OCI-M1 (cell line): ENCODE measurements around the gene STK24.
A peak's percentile ranks its signal among the peaks of the same experiment; 100 is the strongest.
"Not testable (repeated sequence)": the region's sequence is repeated elsewhere in the genome, so short reads cannot be mapped to it uniquely, and the experiment has no call there.

ENCODE experiments used
- DNase-seq: peaks from one replicate; lab custom pipeline; 2025; lab: John Stamatoyannopoulos, UW

Gene STK24

DNA sequence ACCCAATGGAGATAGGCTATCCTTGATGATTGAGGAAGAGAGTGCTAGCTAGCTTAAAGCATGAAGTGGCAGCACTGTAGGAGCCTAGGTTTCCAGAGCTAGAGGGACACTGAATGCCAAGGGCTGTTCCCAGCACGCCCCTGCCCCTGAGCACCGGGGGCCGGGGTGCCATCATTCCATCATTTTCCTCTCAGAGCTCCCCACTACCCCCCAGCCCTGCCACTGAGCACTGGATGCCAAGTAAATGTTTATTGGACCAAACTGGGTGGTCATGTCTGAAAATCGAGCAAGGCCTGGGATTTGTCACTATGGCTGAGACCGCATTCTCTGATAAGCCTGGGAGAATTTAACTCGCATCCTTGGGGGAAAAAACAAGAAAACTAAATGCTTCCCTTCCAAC, 142.8 kb downstream of the STK24 start:
- no peak for DNase-seq

DNA sequence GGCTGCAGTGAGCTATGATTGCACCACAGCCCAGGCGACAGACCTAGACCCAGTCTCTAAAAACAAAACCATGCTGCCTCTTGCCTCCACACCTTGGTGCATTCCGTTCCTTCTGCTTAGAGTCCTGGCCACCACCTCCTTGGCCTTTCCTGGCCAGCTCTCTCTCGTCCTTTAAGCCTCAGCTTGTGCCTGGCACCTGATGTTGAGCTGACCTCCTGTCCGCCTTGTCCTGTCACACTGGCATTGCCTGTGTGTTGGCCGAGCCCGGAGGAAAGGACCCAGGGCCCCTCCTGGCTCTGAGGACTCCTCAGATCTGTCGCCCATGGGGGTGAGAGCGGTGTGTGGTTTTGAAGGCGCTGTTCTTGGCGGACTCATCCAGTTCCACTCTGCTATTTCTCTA, 143.3 kb downstream of the STK24 start:
- DNase-seq, result no peak

DNA sequence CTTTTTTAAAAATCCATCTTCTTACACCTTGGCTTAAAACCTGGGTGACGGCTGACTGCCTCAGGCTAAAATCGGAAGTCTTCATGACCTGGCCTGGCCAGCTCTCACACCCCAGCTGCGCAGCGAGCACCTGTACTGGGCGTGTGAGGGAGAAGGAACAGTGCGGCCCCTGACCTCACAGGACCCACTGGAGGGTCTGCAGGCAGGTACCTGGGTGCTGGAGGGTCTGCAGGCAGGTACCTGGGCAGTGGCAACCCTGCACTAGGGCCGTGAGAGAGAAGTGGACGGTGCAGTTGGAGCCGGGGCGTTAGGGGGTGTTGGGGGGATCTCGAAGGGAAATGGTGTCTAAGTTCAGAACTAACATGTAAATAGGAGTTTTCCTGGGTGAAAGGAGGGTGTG, 144.3 kb downstream of the STK24 start:
- DNase-seq, result no peak

DNA sequence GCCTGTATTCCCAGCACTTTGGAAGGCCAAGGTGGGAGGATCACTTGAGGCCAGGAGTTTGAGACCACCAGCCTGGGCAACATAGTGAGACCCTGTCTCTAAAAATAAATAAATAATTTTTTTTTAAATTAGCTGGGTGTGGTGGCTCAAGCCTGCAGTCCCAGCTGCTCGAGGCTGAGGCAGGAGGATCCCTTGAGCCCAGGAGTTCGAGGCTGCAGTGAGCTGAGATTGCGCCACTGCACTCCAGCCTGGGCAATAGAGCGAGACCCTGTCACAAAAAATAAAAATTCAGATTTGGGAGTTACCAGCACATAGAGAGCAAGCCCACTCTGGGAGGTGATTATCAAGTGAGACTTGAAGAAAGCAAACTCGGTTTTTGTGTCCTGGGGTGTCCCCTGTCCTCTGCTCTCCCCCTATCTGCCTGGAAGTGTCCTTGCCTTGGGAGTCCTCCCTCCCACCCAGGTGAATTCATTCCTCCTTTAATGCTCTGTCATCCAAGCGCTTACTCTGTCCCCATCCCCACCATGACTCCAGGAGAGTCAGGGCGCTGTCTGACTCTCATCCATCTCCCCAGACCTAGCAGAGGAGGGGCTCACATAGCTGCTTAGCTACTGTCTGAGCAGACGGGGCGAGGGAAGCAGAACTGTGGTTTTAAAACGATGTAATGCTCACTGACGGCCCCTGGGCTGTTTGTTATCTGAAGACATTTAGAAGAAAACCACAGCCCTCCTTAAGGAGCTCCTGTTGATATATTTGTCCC, 146.8 kb downstream of the STK24 start:
- DNase-seq, result peak; percentile 22

DNA sequence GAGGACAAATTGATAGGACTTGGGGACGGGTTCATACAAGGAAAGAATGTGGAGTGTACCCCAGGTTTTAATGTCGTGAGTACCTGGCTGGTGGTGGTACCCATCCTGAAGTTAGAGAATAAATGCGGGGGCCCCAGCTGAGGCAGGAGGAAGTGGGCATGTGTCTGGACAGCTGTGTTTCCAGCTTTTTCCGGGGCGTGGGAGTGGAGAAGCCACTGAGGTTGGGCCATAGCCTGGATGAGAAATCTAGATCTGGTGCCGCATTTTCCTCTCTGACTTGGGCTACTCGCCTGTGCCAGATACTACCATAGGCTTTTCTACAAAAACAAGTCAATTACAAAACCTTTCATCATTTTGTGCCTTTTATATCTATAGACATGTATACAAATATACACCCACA, 147.4 kb downstream of the STK24 start:
- no peak for DNase-seq

DNA sequence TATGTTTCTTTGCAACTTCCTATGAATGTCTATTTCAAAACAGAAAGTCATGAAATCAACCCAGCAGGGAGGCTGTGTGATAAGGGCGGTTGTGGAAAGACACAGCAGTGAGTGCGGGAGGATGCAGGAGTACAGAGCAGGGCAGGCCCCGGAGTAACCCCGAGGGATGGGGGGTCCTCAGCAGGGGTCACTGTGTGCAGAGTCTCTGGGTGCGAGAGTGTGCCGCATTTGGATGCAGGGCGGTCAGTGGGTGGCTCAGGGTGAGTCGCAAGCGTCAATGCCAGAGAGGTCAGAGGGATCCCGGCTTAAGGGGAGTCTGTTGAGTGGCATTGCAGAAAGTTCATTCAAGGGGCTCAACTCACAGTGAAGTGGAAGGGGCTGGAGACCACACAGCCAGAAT, 147.8 kb downstream of the STK24 start:
- no peak for DNase-seq

DNA sequence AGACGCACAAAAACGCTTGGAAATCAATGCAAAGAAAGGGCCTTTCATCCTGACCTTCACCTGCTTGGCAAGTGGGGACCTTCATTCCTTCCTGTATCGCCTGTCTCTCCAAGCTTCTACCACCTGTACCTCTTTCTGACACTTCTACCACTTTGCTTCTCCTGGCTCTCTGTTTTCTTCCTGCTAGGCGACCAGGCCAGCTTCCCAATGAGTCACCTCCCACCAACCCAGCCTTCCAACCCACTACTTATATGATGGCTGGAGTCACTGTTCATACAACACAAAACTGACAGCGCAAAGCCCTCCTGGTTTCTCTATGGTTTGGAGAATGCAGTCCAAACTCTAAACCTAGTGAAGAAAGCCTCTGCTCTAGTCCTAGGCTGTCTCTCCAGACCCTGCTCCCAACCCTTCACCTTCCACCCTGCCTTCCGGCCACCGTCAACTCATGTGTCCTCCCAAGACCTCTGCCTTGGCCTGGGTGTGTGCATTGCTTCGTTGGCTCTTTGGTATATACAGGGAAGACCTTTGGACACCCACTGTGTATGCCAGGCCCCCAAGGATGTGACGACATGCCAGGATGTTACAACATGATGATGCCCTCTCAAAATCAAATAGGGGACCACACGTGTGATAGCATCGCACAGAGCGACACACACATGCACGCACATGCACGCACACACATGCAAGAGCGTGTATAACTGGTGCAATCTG, 148.5 kb downstream of the STK24 start:
- no peak for DNase-seq

DNA sequence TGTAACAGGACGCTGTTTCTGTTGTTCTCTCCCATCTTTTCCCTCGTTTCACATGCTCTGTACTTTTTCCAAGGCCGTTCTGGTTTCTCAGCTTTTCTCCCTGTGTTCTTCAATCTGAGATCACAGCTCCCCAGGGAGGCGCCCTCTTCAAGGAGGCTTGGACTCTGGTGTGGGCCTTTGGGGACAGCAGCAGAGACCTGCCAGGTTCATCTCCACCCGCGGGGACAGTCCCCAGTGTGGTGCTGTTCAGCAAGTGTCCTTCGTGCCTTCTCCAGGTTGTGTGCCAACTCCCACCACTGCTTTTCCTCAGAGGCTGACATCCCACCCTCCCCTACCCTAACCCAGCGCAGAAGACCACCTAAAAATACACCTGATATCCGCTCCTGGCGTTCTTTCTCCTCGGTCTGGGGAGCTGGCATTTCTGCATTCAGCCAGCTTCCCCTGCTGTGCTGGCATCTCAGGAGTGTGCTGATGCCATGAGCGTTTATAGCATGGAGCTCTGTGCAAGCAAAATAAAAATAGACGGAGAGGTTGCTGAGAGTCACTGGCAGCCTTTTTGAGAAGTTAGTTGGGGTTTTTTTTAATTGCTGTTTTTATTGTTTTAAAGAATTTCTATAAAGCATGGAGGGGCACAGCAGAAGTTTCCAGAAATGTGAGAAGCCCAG, 149.4 kb downstream of the STK24 start:
- no peak for DNase-seq

DNA sequence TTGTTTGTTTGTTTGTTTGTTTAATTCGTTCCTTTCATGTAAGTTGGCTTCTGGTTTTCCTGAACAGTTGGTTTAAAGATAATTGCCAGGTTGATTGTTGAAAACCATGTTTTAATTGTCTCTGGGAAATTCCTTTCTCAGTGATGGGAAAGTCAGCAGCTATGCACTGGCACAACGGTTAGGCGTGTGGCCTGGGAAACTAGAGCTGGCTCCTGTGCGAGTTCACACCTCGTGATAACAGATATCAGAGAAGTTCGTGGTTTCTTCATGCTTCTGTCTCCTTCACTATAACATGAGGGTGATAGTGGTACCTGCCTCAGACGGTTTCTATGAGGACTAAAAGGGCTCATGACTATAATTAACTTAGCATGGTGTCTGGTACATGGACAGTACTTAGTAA, 153.5 kb downstream of the STK24 start:
- DNase-seq, result no peak

DNA sequence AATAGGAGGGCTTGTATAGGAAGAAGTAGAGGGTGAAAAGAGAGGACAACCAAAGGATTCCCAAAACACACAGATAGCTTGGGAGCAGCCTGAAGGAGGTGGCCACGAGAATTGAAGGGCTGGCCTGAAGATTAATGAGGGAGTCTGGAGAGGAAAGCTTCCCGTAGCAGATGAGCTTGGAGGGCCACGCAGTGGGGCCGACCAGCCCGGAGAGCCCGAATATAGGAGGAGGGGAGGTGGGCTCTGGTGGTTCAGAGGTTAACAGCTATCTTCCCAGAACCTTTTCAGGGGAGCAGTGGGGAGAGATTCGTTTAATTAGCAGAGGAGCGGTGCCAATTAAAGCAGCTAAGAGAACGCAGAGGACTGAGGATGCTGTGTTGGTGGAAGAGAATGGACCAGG, 154.9 kb downstream of the STK24 start:
- DNase-seq, result no peak

DNA sequence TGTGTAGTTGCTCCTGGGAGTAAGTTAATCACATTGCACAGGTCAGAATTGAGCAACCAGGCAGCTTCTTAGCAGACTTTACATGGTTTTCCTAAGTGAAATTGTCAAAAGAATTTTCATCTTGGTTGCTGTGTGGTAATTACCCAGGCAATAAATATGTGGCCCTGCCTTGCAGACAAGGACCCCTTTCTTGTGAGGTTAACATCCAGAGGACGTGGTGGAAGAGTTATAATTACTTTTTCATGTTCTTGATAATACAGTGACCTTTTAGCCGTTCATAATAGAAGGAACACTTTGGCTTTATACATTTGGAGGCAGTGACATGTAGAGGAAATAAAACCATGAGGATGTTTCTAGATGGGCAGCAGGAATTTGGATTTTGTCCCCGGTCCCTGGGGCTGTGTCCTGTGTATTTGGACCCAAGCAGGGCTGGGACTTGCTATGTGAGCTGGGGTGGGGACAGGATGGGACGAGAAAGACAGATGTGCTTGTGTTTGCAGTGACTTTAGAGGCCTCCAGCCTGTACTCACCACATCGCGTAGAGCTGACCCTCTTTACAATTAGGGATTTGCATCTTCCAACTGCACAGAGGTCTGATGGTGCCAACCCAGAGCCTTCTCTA, 156.2 kb downstream of the STK24 start:
- no peak for DNase-seq

DNA sequence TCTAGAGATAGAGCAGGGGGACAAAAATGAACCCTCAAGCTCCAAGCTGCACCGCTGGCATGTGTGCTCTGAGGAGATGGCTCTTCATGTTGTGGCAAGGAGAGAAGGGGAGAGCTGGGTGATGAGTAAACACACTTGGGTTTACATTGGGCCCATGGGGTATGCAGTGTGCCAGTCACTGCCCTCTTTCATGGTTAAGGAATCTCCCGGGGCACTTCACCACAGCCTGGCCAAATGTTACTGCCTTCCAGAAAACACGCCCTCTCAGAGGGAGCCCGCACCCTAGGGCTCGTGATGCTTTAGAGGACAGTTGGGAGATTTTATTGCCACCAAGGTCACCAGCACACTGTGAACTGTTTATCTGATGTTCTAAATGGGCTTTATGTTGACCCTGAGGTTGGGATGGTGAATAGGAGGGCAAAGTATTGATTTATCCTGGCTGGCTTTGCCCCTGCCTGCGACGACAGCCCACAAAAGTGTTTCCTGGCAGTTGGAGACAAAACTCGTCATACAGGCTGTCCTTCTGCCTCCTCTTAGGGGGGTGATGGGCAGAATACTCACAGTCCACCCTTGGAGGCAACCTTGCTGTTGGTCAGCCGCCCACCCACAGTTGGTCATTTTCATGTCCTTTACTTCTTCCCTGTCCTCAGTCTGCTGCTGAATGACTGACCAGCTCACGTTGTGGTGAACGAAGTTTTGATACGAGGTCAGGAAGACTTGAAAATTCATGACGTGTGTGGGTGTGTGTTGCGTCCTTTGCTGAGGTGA, 156.9 kb downstream of the STK24 start:
- no peak for DNase-seq

DNA sequence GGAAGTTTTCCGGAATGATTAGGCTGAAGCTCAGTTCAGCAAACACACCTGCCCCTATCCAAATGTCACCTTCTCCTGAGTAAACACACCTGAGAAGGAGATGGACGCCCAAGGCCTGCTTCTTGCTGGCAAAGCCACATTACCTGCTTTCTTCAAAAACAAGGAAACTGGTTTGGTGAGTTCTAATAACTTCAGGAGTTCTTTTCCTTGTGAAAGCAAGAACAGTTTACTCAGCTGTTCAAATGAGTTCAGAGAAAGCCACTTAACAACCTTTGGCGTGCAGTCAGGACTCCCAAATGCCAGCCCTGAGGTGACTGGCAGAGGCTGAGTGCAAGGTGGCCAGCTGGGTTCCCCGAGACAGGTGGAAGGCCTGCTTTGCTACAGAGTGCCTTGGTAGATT, 160.5 kb downstream of the STK24 start:
- no peak for DNase-seq

DNA sequence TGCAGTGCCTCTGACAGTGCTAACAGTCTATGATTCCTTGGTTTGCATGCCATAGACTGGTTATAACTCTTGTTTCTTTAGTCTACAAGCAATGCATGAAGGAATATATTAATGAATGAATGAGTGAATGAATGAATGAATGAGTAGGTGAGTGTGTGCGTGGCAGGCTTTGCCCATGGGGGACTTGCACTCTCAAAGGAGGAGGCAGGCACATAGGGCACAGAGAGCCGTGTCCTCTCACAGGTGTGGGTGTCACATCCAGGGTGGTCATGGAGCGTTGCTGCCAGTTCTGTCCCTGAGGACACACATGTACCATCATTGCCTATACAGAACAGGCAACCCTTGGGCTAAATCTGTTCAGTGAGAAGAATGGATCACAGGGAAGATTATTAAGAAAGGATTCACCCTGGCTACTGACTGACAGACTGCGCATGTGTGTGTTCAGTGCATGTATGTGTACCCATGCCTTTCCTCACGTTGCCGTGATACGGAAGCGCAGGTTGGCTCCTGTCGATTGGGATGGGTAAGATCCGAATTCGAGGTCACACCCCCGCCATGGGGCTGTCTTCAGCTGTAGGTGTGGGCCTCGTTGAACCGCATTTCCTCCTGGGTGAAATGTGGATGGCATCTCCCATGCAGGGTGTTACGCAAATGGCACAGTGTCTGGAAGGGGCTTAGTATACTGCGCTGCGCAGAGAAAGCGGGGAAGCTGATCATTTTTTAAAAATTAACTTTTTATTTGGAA, 161.4 kb downstream of the STK24 start:
- no peak for DNase-seq

DNA sequence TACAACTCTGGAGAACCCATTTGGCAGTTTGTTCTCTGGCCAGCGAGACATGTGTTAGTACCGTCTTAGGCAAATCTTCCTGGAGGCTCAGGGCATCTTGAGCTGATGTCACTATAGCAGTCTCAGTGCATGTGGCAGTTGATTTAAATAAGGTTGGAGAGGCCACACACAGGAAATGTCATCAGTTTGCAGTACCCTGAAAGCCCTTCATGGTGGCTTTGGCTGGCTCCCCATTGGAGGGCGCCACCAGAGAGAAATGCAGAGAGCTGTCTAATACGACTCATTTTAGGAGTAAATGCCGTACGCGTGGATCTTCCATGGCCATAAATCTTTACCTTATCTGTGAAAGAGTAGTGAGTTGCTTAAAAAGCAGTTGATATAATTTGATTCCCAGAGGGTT, 163.1 kb downstream of the STK24 start:
- no peak for DNase-seq

DNA sequence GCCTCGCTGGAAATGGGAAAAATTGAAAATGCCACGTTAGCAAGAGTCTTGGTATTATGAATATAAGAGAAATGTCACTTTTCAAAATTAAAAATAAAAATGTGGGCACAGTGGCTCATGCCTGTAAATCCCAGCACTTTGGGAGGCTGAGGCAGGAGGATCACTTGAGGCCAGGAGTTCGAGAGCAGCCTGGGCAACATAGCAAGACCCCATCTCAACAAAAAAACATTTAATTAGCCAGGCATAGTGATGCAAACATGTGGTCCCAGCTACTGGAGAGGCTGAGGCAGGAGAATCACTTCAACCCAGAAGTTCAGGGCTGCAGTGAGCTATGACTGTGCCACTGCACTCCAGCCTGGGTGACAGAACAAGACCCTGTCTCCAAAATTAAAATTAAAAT, 163.6 kb downstream of the STK24 start:
- not testable (repeated sequence) for DNase-seq

DNA sequence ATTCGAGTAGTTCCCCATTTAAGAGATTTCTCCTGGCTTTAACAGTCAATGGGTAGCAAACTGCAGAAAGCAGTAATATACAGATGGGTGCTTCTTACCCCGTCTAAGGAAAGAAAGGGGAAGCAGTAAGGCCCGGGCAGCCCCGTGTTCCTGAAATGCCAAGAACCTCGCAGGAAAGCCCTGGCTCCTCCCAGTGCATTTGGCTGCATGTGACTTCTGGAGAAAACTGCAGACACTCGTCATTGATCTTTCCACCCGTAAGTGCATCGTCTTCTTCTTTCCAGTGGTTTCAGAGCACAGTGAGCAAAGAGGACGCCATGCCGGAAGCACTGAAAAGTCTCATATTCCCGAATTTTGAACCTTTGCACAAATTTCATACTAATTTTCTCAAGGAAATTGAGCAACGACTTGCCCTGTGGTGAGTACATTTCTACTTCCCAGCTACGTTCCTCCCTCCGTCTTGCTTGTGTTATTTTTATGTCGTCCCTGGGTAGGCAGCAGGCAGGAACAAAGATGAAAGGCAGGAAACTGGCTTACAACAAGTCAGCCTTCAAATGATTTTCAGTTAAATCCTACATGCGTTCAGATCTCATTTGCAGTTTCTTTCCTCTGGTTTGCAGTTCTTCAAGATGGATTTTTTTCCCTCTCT, 165.2 kb downstream of the STK24 start:
- DNase-seq, result no peak

DNA sequence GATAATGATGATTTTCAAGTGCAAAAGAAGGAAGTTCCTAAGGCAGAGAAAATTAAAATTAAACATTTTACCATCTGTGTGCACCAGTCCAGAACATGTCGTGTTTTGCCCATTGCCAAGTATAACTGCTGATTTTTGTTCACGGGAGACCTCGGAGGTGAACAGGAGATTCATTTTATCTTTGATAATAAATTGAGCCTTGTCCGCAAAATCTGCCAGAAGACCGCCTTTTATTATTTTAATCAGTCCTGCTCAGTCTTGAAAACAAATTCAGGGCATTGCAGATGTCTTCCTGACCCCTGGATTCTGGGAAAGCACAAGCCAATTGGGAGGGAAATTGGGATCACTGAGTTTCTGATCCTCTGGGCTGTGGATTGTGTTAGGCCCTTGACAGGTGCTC, 165.9 kb downstream of the STK24 start:
- DNase-seq, result no peak

DNA sequence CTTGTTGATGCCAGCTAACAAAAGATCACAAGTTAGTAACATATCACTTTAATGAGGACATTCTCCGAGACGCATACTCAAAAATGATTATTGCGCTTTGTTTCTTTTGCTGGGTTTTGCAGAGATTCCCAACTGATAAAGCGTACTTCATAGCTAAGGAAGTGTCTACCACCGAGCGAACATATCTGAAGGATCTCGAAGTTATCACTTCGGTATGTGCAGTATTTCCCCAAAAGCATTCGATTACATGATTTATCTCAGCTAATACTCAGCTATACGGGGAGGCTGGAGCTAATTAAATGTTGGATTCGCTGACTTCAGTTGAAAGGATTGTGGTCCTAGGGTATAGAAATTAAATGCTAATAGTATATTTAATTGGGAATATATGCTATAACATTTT, 166.3 kb downstream of the STK24 start:
- no peak for DNase-seq

DNA sequence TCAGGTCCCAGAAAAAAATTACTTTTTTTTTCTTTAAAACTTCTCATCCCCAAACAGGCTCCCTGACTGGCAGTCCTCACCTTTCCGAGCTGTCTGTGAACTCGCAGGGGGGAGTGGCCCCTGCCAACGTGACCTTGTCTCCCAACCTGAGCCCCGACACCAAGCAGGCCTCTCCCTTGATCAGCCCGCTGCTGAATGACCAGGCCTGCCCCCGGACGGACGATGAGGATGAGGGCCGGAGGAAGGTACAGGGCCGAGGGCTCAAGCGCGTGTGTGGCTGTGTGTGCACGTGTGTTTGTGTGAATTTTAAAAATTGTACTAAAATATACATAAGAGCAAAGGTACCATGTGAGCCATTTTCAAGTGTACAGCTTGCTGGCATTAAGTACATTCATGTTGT, 167.6 kb downstream of the STK24 start:
- no peak for DNase-seq

DNA sequence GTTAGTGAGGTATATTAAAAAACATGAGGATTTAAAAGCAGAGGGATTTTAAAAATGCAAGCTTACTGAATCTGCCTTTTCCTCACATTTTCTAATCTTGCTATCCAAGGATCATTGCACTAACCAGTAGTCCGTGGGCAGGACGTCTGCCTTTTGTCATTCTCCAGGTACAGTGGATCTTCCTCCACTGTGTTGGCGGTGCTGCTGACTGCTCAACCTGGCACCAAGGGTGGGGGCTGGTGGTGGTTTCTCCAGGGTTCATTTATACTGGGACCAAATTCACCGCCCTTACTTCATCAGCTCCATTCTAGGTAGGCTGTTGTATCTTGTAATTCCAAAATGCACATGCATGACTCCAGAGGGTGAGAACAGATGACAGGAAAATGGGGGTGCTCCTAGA, 169.3 kb downstream of the STK24 start:
- DNase-seq, result no peak
